ENCODE measurements around the gene IGFBP6. TPM values are rescaled to one million over a fixed set of nuclear protein-coding genes. Genes with fewer than 3 reads are reported as not detected.

IGFBP6 gene
- total RNA-seq, 1 experiment from 2014 or later = 265 TPM

GRCh38 chr12:53059434-53060063, 37.9 kb upstream of the IGFBP6 start:
- no peak for DNase-seq (ENCODE audit: low spot score)

- no peak for DNase-seq (ENCODE audit: low spot score)
Observed at GRCh38 chr12:53060064-53060720, 37.3 kb upstream of the IGFBP6 start.

GRCh38 chr12:53060721-53061276, 36.7 kb upstream of the IGFBP6 start:
- DNase-seq (ENCODE audit: low spot score) = no peak

- DNase-seq (ENCODE audit: low spot score) = no peak
Observed at GRCh38 chr12:53061404-53062010, 36.0 kb upstream of the IGFBP6 start.

- DNase-seq (ENCODE audit: low spot score) = no peak
Observed at GRCh38 chr12:53062011-53062961, 35.2 kb upstream of the IGFBP6 start.

- no peak for DNase-seq (ENCODE audit: low spot score)
Observed at GRCh38 chr12:53062977-53063707, 34.3 kb upstream of the IGFBP6 start.

GRCh38 chr12:53063708-53064612, 33.5 kb upstream of the IGFBP6 start:
- DNase-seq (ENCODE audit: low spot score) = no peak

- DNase-seq (ENCODE audit: low spot score) = no peak
Observed at GRCh38 chr12:53064613-53065436, 32.6 kb upstream of the IGFBP6 start.

GRCh38 chr12:53065470-53065869, 32.0 kb upstream of the IGFBP6 start:
- no peak for DNase-seq (ENCODE audit: low spot score)

- peak; percentile 71 for DNase-seq (ENCODE audit: low spot score)
Observed at GRCh38 chr12:53065975-53066931, 31.2 kb upstream of the IGFBP6 start.

- DNase-seq (ENCODE audit: low spot score) = no peak
Observed at GRCh38 chr12:53067074-53067992, 30.1 kb upstream of the IGFBP6 start.

- no peak for DNase-seq (ENCODE audit: low spot score)
Observed at GRCh38 chr12:53067993-53068770, 29.3 kb upstream of the IGFBP6 start.

GRCh38 chr12:53068811-53069585, 28.5 kb upstream of the IGFBP6 start:
- no peak for DNase-seq (ENCODE audit: low spot score)

GRCh38 chr12:53069621-53070410, 27.7 kb upstream of the IGFBP6 start:
- no peak for DNase-seq (ENCODE audit: low spot score)
